ENCODE measurements around the gene PARD3B.
"Not testable (repeated sequence)": the region's sequence is repeated elsewhere in the genome, so short reads cannot be mapped to it uniquely, and the experiment has no call there.

PARD3B gene

DNA sequence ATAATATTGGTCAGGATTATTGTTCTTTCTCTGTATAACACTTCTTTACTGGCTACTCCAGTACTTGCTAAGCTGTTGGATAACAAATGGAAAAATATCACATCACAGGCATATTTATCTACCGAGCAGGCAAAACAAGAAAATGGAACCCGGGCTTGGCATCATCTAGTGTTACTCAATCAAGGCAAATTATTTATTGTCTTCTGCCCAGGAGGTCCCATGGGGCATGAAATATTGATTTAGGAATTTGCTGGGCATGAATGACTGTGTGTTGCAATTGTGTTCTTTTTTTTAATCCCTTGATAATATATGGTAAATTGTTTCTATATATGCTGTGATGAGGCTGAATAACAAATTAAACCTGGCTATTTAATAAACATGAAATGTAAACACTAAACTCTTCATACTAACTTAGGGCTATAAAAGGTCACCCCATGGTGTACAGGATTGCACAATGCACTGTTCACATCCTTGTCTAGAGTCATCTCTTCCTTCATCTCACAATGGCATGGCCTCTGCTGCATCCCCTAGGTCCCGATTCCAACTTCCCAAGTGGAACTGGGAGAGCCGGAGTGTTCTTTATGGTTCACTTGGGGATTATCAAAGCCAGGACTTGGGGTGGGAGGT is 2.2 kb upstream of the PARD3B start:
- DNase-seq (ENCODE audit: low spot score) = no peak

DNA sequence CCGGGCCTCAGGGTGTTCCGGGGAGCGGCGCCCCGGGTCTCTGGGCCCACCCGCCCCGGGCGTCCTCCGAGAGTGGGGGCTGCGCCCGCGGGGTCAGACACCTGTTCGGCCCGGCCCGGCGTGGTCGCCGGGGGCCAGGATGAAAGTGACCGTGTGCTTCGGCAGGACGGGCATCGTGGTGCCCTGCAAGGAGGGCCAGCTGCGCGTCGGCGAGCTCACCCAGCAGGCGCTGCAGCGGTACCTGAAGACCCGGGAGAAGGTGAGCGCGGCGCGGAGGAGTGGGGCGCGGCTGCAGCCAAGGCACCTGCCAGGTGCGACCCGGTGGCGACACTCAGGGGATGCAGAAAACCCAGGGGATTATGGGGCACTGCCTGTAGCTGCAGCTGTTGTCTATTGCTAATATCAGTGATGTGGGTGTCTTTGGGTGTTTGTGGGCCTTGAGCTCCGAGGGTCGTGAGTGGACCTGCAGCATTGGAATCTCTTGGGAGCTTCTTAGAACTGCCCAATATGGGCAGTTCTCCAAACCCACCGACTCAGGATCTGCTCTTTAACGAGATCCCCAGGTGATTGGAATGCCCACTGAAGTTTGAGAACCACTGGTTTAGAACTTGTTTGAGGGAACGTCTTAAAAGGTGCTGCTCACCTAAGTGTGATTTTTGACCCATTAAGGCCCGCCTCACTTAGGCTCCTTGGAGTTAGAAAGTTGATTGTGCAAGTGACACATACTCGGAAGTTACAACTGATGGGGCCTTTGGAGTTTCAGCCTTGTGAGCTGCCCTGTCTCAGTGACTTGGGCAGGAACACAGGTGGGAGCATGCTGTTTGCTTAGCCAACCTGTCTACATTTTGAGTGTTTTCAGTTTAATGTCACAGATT is 823 bp downstream of the PARD3B start:
- DNase-seq (ENCODE audit: low spot score) = no peak

DNA sequence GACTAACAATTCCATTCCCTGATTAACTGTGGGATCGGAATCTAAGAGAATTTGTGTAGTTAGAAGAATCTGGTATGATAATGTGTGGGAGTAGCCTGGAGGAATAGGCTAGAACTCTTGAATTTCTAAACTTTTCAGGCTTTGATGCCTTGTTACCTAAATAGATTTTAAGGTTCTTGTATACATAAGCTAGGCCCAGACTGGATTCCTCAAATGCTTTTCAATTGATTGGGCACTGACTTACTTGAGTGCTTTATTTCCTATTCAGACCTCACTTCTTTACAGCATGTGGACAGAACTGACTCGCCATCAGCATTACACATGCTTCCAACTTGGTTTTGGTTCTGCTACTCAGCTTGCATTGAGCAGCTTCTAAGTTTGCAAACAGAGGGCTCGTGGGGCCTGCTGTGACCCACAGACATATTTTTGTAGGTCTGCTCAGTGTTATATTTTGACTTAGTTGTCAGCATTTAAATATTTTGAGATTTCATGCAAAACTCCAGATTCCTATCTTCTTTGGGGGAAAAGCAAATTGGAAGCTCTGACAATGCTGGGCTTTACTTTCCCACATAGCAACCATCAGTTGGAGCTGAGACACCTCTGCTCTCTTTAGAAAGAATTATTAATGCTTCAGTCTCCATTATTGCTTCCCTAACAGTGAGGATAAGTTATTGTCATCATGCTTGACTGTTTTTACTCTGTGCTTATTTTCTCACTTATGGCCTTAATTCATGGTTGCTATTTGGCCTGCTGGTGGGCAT is 5.7 kb downstream of the PARD3B start:
- DNase-seq (ENCODE audit: low spot score) = no peak

DNA sequence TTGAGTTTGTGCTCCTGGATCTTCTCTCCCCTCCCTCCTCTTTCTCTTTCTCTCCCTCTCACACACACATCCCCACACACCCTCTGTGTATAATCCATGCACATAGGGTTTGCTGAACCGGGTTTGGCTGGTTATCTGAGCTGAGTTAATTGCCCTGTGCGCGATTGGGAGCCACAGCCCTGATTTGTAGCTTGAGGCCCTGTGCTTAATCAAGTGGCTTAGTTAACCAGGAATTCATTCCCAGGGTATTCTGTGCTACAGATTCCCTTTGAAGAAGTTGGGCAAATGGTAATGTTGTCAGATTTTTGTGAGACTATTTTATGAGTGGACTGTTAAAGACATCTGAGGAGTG is 6.2 kb downstream of the PARD3B start:
- no peak for DNase-seq (ENCODE audit: low spot score)

DNA sequence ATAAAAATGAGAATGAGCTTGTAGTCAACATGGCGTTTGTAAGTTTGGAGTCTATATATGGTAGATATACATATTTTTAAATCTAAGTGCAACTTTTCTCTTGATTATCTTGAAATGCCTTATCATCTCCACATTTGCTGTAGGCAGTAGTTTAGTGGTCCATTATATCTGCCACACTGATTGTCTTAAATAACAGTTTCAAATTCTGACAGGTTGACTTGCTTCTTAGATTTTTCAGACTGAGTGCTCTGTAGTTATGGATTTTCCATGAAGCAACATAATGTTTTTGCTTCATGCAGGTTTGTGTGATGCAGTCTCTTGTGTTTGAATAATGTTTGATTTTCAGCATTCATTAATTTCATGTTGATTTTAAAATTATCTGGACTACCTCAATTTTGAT is 12.3 kb downstream of the PARD3B start:
- DNase-seq (ENCODE audit: low spot score) = no peak

DNA sequence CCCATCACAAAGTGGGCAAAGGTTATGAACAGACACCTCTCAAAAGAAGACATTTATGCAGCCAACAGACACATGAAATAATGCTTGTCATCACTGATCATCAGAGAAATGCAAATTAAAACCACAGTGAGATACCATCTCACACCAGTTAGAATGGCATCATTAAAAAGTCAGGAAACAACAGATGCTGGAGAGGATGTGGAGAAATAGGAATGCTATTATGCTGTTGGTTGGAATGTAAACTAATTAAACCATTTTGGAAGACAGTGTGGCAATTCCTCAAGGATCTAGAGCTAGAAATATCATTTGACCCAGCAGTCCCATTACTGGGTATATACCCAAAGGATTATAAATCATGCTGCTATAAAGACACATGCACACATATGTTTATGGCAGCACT is 14.1 kb downstream of the PARD3B start:
- DNase-seq (ENCODE audit: low spot score) = not testable (repeated sequence)

DNA sequence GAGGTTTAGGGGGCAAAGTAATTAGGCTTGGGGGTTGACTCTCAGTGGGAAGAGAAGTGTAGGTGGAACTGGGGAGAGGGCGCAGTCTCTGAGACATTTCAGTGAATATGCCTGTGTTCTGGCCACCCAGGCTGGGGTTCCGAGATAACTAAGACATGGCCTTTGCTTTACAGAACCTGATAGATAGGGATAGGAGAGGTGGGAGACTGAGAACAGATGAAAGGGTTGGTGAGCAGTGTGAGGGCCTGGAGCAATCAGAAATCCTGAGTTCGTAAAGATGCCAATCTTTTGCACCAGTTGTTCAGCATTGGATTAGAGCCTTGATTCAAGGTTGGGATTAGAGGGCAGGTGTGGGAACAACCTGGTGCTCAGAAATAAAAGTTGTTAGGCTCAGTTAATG is 15.6 kb downstream of the PARD3B start:
- no peak for DNase-seq (ENCODE audit: low spot score)

DNA sequence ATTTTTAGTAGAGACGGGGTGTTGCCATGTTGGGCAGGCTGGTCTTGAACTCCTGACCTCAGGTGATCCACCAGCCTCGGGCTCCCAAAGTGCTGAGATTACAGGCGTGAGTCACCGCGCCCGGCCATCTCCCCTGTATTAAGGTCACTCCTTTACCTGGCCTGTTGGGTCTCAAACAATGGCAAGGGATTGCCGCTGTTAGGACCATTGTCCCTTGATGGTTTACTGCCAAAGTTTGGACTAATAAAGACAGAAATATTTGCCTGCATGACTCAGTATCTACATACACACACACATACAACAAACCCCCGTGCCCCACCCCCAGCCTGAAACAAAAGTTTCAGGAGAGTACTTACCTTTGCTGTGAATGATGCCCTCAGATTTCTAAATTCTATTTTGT is 16.5 kb downstream of the PARD3B start:
- DNase-seq (ENCODE audit: low spot score) = no peak

DNA sequence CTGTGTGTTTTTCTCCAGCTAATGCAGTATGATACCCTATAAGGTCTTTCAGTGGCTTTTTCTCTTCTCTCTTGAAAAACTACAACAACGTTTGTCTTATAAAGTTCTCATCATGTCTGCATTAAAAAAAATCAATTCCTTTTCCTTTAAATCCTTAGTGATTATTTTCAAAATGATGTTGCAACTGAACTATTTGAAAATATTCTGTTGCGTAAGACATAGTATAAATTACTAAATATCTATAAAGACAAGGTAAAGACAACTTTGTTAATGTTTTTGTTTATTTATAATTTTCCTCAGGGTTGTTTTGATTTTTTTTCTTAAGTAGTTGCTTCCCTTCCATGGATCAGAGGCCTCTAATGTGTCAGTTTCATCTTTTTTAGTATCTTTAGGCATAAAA is 21.2 kb downstream of the PARD3B start:
- no peak for DNase-seq (ENCODE audit: low spot score)

DNA sequence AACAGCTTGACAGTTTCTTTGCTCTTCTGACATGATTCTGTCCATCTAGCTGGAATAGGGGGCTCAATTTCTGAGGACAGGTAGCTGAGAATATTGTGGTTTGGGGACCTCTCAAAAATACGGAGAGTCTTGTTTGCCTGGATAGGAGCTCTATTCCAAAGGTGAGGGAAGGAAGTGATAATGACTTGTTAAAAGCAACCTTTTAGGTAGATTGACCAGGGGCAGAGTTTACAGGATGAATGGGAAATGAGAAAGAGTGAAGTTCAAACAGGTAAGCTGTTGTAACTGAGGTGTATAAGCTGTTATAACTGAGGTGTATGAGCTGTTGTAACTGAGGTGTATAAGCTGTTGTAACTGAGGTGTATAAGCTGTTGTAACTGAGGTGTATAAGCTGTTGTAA is 25.1 kb downstream of the PARD3B start:
- DNase-seq (ENCODE audit: low spot score) = no peak

DNA sequence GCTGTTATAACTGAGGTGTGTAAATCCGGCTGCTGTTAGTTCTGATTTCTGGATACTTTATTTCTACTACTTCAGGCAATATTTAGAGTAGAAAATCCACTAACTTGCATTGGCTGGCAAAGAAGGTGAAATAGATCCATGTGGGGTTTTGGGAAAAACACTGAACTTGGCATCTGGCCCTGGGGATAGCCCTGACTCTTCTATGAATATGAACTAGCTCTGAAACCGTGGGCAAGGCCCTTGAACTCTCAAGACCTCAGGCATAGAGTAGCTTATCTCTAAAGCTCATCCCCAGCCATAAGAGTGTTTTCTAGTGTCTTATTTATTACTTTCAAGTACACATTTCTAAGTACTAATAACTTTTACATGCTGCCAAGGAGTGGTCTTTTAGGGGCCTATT is 25.8 kb downstream of the PARD3B start:
- DNase-seq (ENCODE audit: low spot score) = no peak

DNA sequence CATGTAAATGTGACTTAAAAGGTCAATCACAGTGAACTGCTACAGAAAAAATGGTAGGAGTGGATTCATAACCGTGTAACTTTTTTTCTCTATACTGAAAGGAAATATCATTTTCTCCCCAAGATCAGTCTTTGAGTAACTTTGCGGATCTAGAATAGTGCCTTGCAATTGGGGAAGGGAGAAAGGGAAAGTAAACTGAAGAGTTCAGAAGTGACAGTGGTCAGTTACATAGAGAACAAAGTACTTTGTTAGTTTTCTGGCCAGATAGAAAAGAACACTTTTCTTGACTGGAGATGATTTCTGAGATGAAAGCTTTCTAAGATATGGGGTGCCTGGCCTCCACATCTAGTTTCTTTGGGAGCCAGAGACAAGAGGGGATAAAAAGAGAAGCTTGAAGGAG is 26.6 kb downstream of the PARD3B start:
- DNase-seq (ENCODE audit: low spot score) = no peak

DNA sequence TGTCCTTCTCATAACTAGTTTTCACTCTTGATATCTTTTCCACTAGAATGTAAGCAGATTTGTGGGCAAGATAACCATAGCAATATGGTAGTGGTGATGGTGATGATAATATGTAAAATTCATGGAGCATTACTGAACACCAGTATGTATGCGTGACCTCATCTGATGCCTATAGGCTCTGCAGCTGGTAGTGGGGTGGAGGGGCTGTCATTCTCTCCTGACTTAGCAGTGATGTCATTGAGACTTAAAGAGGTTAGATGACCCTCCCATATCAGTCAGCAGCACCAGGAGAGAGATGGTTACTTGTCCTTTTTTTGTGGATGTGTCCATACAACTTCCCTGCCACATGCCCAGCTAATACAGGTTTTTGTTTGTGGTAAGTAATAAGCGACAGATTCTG is 27.9 kb downstream of the PARD3B start:
- DNase-seq (ENCODE audit: low spot score) = no peak

DNA sequence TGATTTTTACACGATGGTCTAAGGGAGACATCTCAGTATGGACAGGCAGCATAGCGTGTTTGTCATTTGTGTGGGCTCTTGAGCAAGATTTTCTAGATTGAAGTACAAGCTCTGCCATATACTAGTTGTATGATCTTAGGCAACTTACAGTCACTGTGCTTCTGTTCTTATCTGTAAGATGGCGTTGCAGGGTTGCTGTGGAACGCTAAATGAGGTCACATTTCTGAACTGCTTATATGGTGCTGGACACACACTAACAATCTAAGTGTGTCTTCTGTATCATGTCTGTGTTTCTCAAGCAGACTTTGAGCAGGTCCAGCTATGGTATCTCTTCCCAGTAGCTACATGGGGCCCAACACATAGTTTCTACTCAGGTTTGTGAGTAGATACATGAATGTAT is 29.2 kb downstream of the PARD3B start:
- DNase-seq (ENCODE audit: low spot score) = no peak

DNA sequence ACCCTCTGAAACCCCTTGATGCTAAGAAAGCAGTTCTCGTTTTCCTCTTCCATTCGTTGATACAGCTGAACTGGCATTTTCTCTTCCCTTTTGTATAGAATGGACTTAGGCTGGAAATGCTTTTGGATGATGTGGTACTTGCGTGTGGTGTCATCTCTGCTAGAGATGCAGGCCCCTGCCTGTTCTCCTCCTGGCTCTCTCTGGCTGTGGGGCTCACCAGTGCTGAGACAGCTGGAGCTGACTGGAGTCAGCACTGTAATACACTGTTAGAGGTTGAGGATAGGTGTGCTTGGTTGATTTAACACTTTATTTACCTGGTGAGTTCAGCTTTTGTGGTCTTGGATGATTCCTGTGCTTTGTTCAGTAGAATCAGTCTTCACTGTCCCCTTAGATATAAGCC is 30.2 kb downstream of the PARD3B start:
- no peak for DNase-seq (ENCODE audit: low spot score)

DNA sequence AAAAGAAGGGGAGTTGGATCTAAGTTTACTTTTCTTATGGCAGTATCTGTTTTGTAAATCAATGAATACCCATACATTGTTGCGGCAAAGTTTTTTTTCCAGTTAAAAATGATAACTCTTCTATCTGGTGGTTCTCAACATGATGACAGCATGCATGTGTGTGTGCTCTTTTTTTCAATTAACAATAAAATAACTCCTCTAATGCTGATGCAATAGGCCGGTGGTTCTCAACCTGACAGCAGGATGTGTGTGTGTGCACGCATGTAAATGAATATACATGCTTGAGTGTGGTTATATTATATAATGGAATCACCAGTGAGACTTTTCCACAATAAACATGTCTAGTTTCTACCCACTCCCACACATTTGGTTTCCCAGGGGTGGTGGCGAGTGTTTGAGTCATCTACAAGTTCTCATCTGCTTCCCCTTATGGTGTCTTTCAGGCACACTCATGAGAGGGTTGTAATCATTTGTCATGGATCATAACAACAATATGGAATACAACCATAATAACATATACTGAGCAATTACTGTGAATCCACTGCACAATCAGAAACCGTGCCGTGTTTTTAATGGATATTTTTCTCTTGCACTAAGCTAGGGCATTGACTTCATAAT is 31.2 kb downstream of the PARD3B start:
- peak; percentile 45 for DNase-seq (ENCODE audit: low spot score)

DNA sequence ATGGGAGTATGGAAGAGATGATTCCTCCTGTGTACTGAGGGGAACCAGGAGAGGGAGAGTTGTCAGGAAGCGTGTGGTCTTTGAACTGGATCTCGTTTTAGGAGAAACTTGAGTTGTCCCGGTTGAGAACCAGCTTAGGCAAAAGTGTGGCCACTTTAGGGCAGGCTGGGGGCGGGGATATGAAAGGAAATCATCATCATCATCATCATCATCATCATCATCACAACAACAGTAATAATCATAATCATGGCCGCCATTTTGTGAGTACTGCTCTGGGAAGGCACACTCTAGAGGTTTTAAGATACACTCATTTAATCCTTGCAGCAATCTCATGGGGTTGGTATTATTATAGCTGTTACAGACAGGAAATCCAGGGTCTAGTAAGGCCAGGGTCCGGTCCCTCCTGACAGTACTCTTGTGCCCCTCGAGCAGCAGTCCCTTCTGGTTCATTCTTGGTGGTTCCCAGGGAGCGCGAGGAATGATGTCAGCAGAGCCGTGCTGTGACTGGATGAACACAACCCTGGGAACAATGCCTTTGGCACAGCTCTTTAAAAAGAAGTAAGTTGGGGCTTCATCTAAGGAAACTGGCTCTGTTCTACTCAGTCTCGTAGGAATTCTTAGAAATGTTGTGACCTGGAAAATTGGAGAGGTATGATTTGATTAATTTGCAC is 33.8 kb downstream of the PARD3B start:
- DNase-seq (ENCODE audit: low spot score) = peak; percentile 28

DNA sequence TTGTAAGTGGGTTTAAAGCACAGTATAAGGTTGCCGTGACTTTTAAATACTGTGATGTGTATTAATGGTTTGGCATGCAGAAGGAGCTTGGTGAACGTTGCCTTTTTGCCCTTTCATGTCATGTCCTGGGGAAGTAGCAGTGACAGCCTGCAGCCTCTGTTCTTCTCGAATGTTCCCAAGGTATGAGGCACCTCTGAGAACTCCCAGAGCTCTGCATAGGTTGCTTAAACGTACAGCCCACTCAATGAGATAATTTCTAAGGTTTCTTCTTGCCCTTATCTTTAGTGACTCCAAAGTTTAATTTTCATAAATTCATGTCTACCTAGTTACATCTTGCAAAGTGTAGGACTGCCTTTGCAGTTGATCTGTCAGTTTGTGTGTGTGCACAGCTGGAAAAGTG is 36.7 kb downstream of the PARD3B start:
- no peak for DNase-seq (ENCODE audit: low spot score)

DNA sequence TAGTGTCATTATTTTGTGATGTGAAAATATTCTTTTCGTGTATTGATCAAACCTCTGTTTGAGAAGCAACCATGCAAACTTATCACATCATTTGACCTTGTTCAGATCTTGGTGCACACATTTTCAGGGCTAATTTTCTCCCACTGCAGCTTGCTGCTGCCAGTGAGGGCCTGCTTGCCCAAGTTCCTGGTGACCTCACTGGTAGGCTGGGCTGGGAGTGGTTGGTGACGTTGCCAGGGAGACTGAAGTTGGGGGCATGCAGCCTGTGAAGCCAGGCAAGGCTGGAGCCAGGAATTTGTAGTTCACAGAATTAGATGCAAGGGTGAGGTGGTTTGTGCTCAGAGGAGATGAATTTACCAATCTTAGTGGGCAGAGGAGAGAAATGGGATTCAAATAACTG is 38.5 kb downstream of the PARD3B start:
- DNase-seq (ENCODE audit: low spot score) = peak; percentile 66

DNA sequence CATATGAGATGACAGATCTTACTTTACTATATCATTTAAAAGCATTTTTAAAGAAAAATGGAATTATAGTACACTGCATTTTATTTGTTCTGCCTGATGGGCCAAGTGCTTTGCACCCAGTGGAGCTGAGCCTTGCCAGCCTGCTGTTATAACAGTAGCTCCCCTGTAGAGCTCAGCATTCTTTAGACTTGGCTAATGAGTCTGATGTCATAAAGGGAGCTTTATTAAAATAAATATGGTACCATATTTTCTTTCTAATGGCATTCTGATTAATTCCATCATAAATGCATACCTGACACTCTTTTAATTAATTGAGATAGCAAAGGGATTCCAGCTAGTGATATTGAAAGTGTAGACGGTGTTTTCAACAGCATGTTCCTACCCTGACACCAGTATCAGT is 40.7 kb downstream of the PARD3B start:
- DNase-seq (ENCODE audit: low spot score) = no peak

DNA sequence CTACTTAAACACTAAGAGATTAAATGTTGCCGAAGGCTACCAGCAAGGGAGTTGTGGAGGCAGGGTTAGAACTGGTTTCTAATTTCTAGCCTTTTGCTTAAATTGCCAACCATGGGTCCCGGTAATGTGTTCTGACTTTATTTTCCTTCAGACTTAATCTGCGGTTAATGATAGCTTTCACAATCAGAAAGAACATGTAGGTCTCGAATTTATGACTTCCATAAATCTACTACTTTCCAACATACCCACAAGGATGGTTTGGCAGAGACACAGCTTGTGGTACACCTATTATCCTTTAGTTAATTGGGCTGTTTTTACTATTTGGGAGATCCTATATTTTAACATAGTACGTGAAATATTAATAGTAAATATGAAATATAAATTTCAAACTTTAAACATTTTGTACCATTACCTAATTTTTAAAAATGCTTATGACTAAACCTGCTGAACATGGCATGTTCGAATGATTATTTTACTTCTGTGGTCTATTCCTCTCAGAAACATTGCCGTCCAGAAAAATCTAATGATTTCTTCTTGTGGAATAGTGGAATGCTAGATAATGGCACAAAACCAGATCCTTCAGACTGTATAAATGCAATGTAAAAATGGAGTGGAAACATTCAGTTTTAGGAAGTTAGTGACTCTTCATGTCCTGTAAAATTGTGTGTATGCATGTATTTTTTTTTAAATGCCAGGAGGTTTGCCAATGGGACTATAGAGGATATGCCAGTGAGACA is 41.3 kb downstream of the PARD3B start:
- DNase-seq (ENCODE audit: low spot score) = no peak

All from Ammon's horn (tissue), 1 donor.